MCF 10A (cell line): ENCODE data around the gene RBMY1B. TPM values are rescaled to one million over a fixed set of nuclear protein-coding genes. Genes with fewer than 3 reads are reported as not detected.
"Not testable (repeated sequence)": the region's sequence is repeated elsewhere in the genome, so short reads cannot be mapped to it uniquely, and the experiment has no call there.

ENCODE experiments used
- Bru-seq: library from RNA; stranded (reverse); fragments of 400-500 nt; gene quantifications from one replicate; lab custom pipeline; 2021; lab: Mats Ljungman, UMichigan
- BruChase-seq, 2 experiments: library from RNA; stranded (reverse); fragments of 400-500 nt; gene quantifications; one replicate each; lab custom pipeline; 2021; lab: Mats Ljungman, UMichigan
- BruUV-seq: library from RNA; stranded (reverse); fragments of 400-500 nt; replicated peaks from 2 replicates; lab custom pipeline; 2021; lab: Mats Ljungman, UMichigan
- CTCF ChIA-PET: fragments of 300-600 bp; sonication (Branson Sonifier 250); formaldehyde crosslinking; extraction: SDS; loops from one replicate; lab custom pipeline; 2021; ENCODE audit warnings: antibody characterized with exemption, inconsistent platforms; lab: Yijun Ruan, JAX
- POLR2A ChIA-PET: fragments of 300-600, 350-650 bp; sonication (Branson Sonifier 250); formaldehyde crosslinking; extraction: SDS; loops from one replicate; lab custom pipeline; 2020; ENCODE audit warnings: antibody characterized with exemption, inconsistent platforms; lab: Yijun Ruan, JAX
- DNase-seq: peaks from one replicate; pipeline ENCODE4 v3.0.0-alpha.2; 2018; ENCODE audit not compliant: unreplicated experiment
- H3K27ac Mint-ChIP-seq: one replicate; pipeline ENCODE4 v1.8.0; 2022; ENCODE audit warnings: mild to moderate bottlenecking, low read depth, mixed read lengths; ENCODE audit not compliant: unreplicated experiment
- H3K27me3 Mint-ChIP-seq: one replicate; pipeline ENCODE4 v1.8.0; 2022; ENCODE audit warnings: mixed read lengths; ENCODE audit not compliant: insufficient read depth, unreplicated experiment
- H3K36me3 Mint-ChIP-seq: one replicate; pipeline ENCODE4 v1.8.0; 2022; ENCODE audit warnings: mild to moderate bottlenecking, moderate library complexity, mixed read lengths; ENCODE audit not compliant: insufficient read depth, unreplicated experiment
- H3K4me1 Mint-ChIP-seq: one replicate; pipeline ENCODE4 v1.8.0; 2022; ENCODE audit warnings: mixed read lengths; ENCODE audit not compliant: insufficient read depth, unreplicated experiment
- H3K4me3 Mint-ChIP-seq: one replicate; pipeline ENCODE4 v1.8.0; 2022; ENCODE audit warnings: mild to moderate bottlenecking, moderate library complexity, mixed read lengths; ENCODE audit not compliant: unreplicated experiment
- H3K9me3 Mint-ChIP-seq: one replicate; pipeline ENCODE4 v1.8.0; 2022; ENCODE audit warnings: mixed read lengths; ENCODE audit not compliant: unreplicated experiment
- intact Hi-C: fragments of 100-400 bp; cut with micrococcal nuclease; formaldehyde crosslinking; loops from 2 replicates; pipeline ENCODE4 v1.14.1; 2022
- long read RNA-seq: library from polyadenylated mRNA; stranded (forward); transcript quantifications from one replicate; pipeline ENCODE4 v2.0.0, GENCODE V29; 2022
- total RNA-seq: library from RNA; stranded (reverse); gene quantifications from 2 replicates; pipeline ENCODE4 v1.2.3, GENCODE V29; 2022
- TF ChIP-seq, protein P1 (sequence below): fragments of 200-600 bp; IDR thresholded peaks from one replicate; pipeline ENCODE4 v1.8.0; 2022; ENCODE audit warnings: antibody characterized with exemption, mild to moderate bottlenecking; ENCODE audit not compliant: unreplicated experiment

Gene RBMY1B
- total RNA-seq (not detected in 2 replicates), Bru-seq, nascent RNA (not detected), BruChase-seq, experiment 1, labeled RNA remaining after a 6-hour chase (not detected), BruChase-seq, experiment 2, labeled RNA remaining after a 2-hour chase (not detected)
- long read RNA-seq: 0 reads

DNA sequence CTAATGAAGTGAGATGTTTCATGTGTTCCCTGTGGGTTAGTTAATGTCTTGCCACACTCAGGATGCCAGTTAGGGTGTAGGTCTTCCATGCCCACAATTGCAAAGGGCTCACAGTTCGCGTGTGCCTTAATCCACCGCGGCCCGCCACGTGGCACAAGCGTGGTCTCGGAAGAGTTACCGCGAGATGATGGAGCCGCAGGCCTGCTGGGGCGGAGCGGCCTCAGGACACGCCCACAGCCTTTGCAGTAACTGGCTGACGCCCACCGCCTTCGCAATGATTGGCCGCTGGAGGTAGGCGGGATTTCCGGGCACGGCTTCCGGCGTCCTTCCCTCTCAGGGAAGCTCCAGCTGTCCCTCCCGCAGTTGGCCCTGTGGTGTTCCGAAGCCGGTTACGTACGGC is at the start of gene RBMY1B:
Gene RBMY1B (plus strand): TSS at position 301 of the 400 bp plus-strand sequence. CDS start 2,013 bp downstream, outside the sequence.
- H3K27me3 Mint-ChIP-seq, H3K27ac Mint-ChIP-seq, DNase-seq, H3K9me3 Mint-ChIP-seq, BruUV-seq, H3K4me3 Mint-ChIP-seq, intact Hi-C loops, H3K4me1 Mint-ChIP-seq, CTCF ChIA-PET, POLR2A ChIA-PET, H3K36me3 Mint-ChIP-seq: not testable (repeated sequence)

DNA sequence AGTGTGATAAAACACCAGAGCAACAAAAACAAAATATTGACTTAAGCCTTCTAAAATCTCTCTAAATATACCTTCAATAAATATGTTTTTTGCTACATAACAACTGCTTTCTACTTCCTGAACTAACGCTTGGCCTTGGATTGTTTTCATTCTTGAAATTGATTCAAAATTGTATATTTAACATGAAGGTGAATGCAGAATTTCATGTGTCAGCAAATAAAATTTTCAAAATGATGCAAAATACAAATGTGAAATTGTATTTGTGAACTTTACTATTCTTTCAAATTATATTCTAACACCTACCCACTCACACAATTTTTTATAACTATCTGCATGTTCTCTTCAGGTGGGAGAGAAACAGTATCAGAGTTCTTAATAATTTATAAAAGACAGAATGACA is 48.2 kb upstream of the RBMY1B start:
- H3K36me3 Mint-ChIP-seq, CTCF ChIA-PET, H3K27me3 Mint-ChIP-seq, H3K9me3 Mint-ChIP-seq, intact Hi-C loops, H3K27ac Mint-ChIP-seq, POLR2A ChIA-PET, H3K4me1 Mint-ChIP-seq, H3K4me3 Mint-ChIP-seq, BruUV-seq, DNase-seq: not testable (repeated sequence)

DNA sequence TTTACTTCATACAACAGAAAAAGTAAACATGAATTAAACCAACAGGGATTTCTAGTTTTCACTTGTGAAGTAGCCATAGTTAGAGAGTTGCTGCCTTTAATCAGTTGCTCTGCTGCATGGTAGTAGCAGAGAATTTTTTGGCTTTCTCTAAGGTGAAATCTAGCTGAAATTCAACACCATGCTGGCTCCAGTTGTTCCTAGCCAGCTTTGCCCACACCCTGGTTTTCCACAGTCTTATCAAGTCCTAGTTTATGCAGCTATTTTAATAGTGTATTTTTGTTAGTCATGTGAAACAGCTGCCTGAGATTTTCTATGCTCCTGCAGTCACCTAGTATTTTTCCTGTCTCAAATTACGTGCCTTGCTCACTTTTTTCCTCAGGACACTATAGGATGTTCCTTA is 28.2 kb upstream of the RBMY1B start:
- Mint-ChIP-seq H3K27ac (no peak overlapping the region), H3K27me3 (no peaks in the 10 kb centered on the region), H3K4me1 (no peaks in the 10 kb centered on the region), H3K36me3 (no peaks in the 10 kb centered on the region), H3K9me3 (no peaks in the 10 kb centered on the region), H3K4me3 (no peak overlapping the region)
- CTCF ChIA-PET: no interaction called here
- BruUV-seq: no TSS peak
- TF ChIP-seq, protein P1, sequence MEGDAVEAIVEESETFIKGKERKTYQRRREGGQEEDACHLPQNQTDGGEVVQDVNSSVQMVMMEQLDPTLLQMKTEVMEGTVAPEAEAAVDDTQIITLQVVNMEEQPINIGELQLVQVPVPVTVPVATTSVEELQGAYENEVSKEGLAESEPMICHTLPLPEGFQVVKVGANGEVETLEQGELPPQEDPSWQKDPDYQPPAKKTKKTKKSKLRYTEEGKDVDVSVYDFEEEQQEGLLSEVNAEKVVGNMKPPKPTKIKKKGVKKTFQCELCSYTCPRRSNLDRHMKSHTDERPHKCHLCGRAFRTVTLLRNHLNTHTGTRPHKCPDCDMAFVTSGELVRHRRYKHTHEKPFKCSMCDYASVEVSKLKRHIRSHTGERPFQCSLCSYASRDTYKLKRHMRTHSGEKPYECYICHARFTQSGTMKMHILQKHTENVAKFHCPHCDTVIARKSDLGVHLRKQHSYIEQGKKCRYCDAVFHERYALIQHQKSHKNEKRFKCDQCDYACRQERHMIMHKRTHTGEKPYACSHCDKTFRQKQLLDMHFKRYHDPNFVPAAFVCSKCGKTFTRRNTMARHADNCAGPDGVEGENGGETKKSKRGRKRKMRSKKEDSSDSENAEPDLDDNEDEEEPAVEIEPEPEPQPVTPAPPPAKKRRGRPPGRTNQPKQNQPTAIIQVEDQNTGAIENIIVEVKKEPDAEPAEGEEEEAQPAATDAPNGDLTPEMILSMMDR: no peak
- intact Hi-C loops: no loop called here
- DNase-seq: no peak
- POLR2A ChIA-PET: no interaction called here

GRCh38 chrY:21534579-21534978 is 23.4 kb downstream of the RBMY1B start, which contains the start of gene RBMY1A1:
TSS of gene RBMY1A1 (plus strand) at chrY:21534879. CDS start at chrY:21536892, 2,013 bp downstream.
- H3K36me3 Mint-ChIP-seq, H3K4me1 Mint-ChIP-seq, intact Hi-C loops, H3K4me3 Mint-ChIP-seq, POLR2A ChIA-PET, H3K27ac Mint-ChIP-seq, CTCF ChIA-PET, BruUV-seq, H3K27me3 Mint-ChIP-seq, DNase-seq, H3K9me3 Mint-ChIP-seq: not testable (repeated sequence)

GRCh38 chrY:21559316-21559984 is 48.3 kb downstream of the RBMY1B start:
- BruUV-seq, H3K27ac Mint-ChIP-seq, H3K9me3 Mint-ChIP-seq, H3K4me1 Mint-ChIP-seq, CTCF ChIA-PET, DNase-seq, POLR2A ChIA-PET, H3K27me3 Mint-ChIP-seq, intact Hi-C loops, H3K4me3 Mint-ChIP-seq, H3K36me3 Mint-ChIP-seq: not testable (repeated sequence)

Other genes starting within 250 kb of the RBMY1B start
- not detected in 2 replicates for gene RBMY1A1, start 23.5 kb downstream of the RBMY1B start, total RNA-seq